Measurements from ENCODE around the gene ABCG4.
A peak's percentile ranks its signal among the peaks of the same experiment; 100 is the strongest.

ABCG4 gene

GRCh38 chr11:119206511-119207414, 57.9 kb downstream of the ABCG4 start:
- DNase-seq (ENCODE audit: low spot score), result peak; percentile 45

- no peak for DNase-seq (ENCODE audit: low spot score)
These were observed 58.6 kb downstream of the ABCG4 start for GRCh38 chr11:119207415-119207960.

GRCh38 chr11:119209186-119209585, 60.3 kb downstream of the ABCG4 start:
- DNase-seq (ENCODE audit: low spot score), result no peak

GRCh38 chr11:119210050-119210449, 61.2 kb downstream of the ABCG4 start:
- DNase-seq (ENCODE audit: low spot score), result no peak
